ENCODE results near the gene RHEX.
A peak's percentile ranks its signal among the peaks of the same experiment; 100 is the strongest.
"Not testable (repeated sequence)": the region's sequence is repeated elsewhere in the genome, so short reads cannot be mapped to it uniquely, and the experiment has no call there.

The RHEX gene, protein sequence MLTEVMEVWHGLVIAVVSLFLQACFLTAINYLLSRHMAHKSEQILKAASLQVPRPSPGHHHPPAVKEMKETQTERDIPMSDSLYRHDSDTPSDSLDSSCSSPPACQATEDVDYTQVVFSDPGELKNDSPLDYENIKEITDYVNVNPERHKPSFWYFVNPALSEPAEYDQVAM

GRCh38 chr1:206052919-206053610, at the start of gene RHEX:
TSS of gene RHEX (plus strand) at chr1:206053173. CDS start at chr1:206097829, 44,656 bp downstream.
- not testable (repeated sequence) for DNase-seq (ENCODE audit: low spot score)

- no peak for DNase-seq (ENCODE audit: low spot score)
Observed at GRCh38 chr1:206003854-206004800, 48.8 kb upstream of the RHEX start.

- no peak for DNase-seq (ENCODE audit: low spot score)
Observed at GRCh38 chr1:206004826-206005225, 48.1 kb upstream of the RHEX start.

GRCh38 chr1:206005234-206005633, 47.7 kb upstream of the RHEX start:
- no peak for DNase-seq (ENCODE audit: low spot score)

DNA sequence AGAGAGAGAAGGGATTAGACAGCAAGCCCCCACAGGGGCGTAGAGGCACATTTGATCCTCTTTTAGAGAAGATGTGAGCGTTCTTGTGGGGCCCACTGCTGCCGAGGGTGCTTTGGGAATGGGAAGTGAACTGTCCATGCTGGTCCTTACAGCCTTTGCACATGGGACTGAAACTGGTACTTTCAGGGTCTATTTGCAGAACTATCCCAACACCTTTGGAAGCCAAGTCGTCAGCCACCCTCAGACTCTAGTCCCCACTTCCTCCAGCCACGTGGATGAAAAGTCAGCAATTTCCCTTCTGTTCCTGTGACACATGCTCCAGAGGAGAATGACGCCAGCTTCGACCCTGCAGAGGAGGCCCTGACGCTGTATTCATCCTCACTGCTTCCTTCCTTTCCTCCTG, 47.2 kb upstream of the RHEX start:
- DNase-seq (ENCODE audit: low spot score) = peak; percentile 63

DNA sequence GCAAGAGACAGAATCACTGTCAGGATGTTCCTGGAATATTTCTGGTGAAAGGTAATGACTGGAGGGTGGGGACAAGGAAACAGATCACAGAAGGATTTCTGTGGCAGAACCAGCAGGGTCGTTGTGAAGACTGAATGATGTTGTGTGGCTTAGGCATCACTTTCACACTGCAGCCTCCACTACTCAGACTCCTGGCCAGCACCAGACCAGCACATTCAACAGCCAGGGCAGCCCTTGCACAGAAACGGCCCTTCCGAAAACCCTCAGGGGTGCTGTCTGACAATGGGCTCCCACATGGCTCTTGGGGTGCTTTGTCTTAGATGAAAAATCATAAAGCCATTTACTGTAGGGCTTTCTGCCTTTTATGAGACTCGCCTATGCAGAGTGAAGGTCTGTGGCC, 46.0 kb upstream of the RHEX start:
- no peak for DNase-seq (ENCODE audit: low spot score)

- DNase-seq (ENCODE audit: low spot score) = no peak
Observed at GRCh38 chr1:206010060-206010459, 42.9 kb upstream of the RHEX start.

GRCh38 chr1:206011057-206011456, 41.9 kb upstream of the RHEX start:
- no peak for DNase-seq (ENCODE audit: low spot score)

DNA sequence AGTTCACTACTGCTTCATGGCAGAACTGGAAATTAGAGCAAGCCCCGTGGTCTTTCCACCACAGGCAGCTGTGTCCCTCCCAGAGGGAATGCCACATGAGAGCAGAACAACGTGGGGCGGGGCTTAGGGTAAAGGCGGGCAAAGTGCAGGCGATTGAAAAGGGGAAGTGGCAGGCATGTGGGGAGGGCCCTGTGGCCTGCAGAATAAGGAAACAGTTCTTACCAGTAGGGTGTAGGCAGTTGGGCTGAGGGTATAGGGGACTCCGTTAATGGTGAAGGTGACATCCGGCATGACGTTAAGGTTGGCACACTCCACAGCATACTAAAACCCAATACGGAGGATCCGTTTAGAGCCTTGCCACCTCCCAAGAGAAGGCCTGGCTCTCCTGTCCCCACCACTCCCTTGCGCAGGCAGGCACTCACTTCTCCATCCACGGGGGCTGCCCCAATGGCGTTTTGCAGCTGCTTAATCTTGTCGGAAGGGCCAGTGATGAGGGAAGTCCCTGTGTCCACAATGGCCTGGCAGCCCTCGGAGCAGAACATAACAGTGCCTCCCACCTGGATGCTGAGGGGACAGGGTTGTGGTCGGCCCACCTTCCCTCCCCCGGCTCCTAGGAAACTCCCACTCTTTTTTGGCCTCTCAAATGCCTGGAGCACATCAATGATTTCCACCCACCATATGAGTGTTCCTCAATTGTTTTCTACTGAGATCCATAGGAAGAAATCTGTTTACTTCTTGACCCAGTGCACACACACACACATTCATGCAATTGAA, 40.7 kb upstream of the RHEX start:
- DNase-seq (ENCODE audit: low spot score) = no peak

DNA sequence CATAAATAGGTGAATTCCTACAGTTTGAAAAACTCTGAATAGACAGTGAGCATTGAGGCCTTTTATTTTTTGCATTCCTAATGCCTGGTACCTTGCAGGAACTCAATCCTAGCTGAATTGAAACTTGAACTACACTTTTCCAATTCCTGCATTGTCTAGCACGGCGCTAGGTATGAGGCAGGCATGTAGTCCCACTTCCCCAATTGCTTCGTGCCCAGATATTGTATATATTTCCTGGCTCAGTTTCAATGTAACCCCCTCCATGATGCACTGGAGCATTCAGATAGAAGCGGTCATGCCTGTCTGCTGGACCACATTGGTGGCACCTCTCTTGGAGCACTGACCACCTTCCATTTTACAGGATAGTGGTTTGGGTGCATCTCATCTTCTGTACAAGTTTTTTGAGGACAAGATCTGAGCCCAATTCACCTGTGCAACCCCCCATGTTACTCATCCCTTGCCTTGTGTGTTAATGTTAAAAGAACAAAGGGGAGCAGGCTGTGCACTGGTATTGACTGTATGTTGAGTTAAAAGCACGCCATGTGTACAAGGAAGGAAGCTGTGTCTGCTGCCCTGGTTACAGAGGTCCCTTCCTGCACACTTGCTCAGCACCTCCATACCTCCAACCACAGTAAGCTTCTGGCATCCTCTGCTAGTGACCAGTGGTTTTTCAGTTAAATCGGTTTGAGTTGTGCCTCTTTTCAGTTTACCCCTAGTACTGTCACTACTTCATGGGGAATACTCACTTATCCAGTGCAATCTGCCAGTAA, 39.8 kb upstream of the RHEX start:
- DNase-seq (ENCODE audit: low spot score) = no peak

GRCh38 chr1:206014601-206015000, 38.4 kb upstream of the RHEX start:
- DNase-seq (ENCODE audit: low spot score) = no peak

- no peak for DNase-seq (ENCODE audit: low spot score)
Observed at GRCh38 chr1:206015071-206015470, 37.9 kb upstream of the RHEX start.

DNA sequence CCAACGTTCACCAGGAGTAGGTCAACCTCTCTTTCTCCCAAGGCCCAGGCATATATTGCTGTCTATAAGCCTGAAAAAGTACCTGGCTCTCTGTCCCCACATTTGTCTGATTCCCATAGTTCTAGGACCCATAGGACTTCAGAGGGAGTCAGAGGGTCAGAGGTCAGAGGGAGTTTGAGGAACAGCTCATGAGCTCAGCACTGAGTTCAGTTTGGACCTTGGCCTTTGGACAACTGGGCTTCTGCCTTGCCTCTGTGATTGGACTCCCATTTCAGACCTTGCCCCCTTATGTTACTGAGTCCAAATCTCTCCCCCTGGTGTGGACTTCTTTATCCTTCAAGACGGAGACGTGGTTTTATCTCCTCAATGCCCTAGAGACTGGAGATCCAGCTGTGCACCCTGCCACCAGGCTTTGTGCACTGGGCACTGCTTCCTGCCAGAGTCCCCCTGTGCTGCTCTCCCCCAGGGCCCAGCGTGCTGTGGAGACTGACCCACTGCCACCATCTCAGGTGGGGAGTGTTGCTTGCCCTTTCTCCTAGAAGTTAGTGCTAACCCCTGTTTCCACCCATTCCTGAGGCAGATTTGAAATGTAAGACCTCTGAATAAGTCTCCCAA, 32.5 kb upstream of the RHEX start:
- DNase-seq (ENCODE audit: low spot score) = no peak

GRCh38 chr1:206021008-206021625, 31.9 kb upstream of the RHEX start:
- DNase-seq (ENCODE audit: low spot score) = no peak

DNA sequence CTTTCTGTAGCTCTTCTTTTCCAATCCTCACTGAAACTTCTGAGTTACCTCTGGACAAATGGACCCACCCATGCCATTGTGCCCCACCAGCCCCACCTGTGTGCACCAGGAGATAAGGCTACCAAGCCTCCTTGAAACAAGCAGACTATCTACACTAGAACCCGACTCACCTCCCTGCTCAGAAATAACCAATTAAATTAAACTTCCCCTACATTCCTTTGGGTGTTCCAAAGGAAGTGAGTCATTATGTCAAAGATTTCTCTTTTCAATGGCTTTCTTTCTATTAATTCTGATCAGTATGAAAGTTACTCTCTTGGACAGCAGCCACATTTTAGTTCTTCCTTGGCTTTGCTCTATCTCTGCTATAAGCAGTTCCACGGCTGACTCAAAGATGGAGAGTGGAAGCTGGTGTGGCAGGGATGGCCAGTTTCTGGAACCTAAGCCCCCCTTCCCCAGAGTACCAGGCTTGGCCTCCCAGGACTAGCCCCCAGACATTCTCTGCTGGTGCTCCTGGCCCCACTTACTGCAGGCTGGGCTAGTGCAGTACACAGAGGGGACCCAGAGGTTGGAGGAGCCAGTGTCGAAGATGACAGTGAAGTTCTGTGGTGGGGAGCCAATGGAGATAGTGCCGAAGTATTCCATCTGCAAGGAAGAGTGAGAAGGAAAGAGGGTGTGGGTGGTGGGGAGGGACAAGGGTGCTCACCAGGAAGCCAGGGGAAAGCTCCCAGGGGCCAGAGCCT, 31.2 kb upstream of the RHEX start:
- peak; percentile 45 for DNase-seq (ENCODE audit: low spot score)

- DNase-seq (ENCODE audit: low spot score) = no peak
Observed at GRCh38 chr1:206022766-206023165, 30.2 kb upstream of the RHEX start.

DNA sequence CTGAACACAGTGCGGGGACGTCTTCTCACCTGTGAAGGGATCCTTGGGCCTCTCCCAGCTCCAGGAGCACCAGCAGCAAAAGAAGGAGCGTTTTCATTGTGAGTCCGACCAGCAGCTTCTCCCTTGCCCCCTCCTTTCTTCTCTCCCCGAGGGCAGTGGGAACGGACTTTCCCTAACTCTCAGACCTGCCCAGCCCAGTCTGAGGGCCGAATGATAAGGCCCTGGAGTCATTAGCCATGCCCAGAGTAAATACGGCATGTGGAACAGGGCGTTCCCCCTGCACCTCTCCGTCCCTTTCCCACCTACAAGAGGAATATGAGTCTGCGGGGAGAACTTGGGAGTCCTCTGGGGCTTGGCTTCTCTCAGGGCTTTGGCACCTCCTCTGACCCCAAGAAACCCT, 29.3 kb upstream of the RHEX start, which contains the start of gene CTSE:
Gene CTSE (minus strand): TSS at position 201 of the 400 bp plus-strand sequence. CDS start 104 bp downstream, at position 97.
- DNase-seq (ENCODE audit: low spot score) = no peak

GRCh38 chr1:206025283-206025820, 27.6 kb upstream of the RHEX start:
- DNase-seq (ENCODE audit: low spot score) = no peak

DNA sequence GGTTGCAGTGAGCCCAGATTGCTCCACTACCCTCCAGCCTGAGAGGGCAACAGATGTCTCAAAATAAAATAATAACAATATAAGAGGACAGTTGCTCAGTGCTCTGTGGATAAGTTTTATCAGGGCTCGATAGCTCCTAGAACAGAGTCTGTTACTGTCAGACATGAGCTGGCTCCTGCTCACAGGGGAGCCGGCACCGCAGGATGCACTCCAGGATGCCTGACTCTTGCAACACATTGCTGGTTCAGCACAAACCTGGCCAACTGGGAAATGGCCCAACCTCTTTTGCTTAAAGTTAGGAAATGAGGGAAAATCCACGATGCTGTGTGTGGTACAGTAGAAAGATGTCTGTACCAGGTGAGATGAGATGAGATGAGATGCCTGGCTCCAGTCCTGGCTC, 23.5 kb upstream of the RHEX start:
- DNase-seq (ENCODE audit: low spot score) = no peak
